Kidney (tissue), 2 donors: ENCODE data around the gene SHLD1. TPM values are rescaled to one million over a fixed set of nuclear protein-coding genes. Genes with fewer than 3 reads are reported as not detected.

ENCODE experiments used
- polyA plus RNA-seq: library from polyadenylated mRNA; stranded (reverse); fragments of 350-450 nt; fragmentation: Illumina TruSeq; extraction: RNeasy Lipid Tissue Mini Kit (QIAGEN cat#74804); gene quantifications from one replicate; pipeline ENCODE4 v1.2.3, GENCODE V29; 2014; ENCODE audit warnings: low read depth, low replicate concordance; ENCODE audit not compliant: insufficient read depth
- total RNA-seq: library from RNA; stranded (reverse); fragmentation: NEBNext Ultra II Directional; extraction: Animal tissue kit (Norgen Biotek cat#: 25700); gene quantifications from one replicate; pipeline ENCODE4 v1.2.1, GENCODE V29; 2021
- donor health status: DM: yes; HTN: yes; CAD: no.

The SHLD1 gene
- total and polyA plus RNA-seq, 2 donors from 2014 or later = 6.1 to 7.2 TPM

Other genes with a start within 250 kb of the SHLD1 start
- gene GPCPD1, start 139.4 kb upstream of the SHLD1 start, total RNA-seq = 53.4 TPM
- 8.4 TPM for gene GPCPD1, start 139.4 kb upstream of the SHLD1 start, polyA plus RNA-seq
- 1.7 TPM for gene CHGB, start 161.1 kb downstream of the SHLD1 start, total RNA-seq
- gene CHGB, start 161.1 kb downstream of the SHLD1 start, polyA plus RNA-seq = 6.8 TPM
- 12.3 TPM for gene TRMT6, start 200.1 kb downstream of the SHLD1 start, total RNA-seq
- 9.1 TPM for gene TRMT6, start 200.1 kb downstream of the SHLD1 start, polyA plus RNA-seq
- gene MCM8, start 200.3 kb downstream of the SHLD1 start, total RNA-seq = 6.6 TPM
- 1.9 TPM for gene MCM8, start 200.3 kb downstream of the SHLD1 start, polyA plus RNA-seq